Stimulated activated CD8-positive, alpha-beta memory T cell treated with anti-CD3 and anti-CD28 coated beads, Interleukin-4, amount 100 ng/mL, for 4 hours (primary cell): ENCODE measurements around the gene LRRC7.

ENCODE experiments used
- DNase-seq, 2 donors: peaks; one replicate each; pipeline ENCODE4 v3.0.0-alpha.2; 2020; ENCODE audit warnings: low read depth in 2 of 2, low spot score in 1 of 2

LRRC7 gene

DNA sequence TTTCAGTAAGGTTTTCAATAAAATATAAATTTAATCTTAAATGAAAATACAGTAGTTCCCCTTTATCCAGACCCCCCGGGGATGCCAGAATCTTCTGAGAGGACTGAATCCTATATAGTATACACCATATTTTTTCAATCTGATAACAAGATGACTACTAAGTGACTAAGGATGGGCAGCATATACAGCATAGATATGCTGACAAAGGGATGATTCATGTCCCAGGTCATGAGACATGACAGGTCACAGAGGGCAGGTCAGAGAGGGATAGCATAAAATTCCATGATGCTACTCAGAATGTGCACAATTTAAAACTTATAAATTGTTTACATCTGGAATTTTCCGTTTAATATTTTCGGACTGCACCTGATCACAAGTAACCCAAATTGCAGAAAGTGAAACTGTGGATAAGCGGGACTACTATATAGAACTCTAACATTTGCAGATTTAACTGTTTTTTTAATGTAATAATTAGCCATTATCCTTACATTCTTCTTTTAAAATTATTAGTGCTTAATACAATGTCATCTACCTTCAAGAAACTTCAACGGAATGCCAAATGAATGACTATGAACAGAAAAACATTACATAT lies 588.9 kb downstream of the LRRC7 start:
- no peak for DNase-seq

DNA sequence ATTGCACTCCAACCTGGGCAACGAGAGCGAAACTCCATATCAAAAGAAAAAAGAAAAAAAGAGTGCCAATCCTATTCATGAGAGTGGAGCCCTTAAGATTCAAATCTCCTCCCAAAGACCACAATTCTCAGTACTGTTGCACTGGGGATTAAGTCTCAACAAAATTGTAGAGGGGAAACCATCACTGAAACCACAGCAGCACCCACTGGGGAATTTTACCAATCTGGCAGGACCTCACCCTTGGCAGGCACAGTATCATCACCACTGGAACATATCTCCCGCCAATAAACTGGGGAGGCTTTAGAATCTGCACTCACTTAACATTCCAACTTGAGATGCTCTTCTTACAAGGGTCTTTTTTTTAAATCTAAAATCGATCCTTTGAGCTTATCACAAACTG lies 596.6 kb downstream of the LRRC7 start:
- DNase-seq: no peak

DNA sequence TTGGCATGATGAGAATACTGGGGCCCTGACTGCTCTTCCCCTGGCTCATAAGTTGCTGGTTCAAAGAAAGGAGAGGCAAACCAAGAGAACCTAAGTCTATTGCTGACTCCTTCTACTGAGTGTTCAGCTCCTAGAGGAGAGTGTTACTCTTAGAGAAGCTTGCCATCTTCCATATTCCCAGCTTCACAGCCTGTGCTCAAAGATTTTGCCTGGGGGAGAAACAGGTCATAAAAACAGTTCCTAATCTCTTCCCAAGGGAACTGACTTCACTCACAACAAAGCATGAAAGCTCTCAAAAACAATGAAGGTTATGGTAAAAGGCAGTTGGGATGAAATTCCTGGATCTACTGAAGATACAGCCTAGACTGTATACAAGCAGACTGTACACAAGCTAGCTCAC lies 600.6 kb downstream of the LRRC7 start:
- DNase-seq: no peak

DNA sequence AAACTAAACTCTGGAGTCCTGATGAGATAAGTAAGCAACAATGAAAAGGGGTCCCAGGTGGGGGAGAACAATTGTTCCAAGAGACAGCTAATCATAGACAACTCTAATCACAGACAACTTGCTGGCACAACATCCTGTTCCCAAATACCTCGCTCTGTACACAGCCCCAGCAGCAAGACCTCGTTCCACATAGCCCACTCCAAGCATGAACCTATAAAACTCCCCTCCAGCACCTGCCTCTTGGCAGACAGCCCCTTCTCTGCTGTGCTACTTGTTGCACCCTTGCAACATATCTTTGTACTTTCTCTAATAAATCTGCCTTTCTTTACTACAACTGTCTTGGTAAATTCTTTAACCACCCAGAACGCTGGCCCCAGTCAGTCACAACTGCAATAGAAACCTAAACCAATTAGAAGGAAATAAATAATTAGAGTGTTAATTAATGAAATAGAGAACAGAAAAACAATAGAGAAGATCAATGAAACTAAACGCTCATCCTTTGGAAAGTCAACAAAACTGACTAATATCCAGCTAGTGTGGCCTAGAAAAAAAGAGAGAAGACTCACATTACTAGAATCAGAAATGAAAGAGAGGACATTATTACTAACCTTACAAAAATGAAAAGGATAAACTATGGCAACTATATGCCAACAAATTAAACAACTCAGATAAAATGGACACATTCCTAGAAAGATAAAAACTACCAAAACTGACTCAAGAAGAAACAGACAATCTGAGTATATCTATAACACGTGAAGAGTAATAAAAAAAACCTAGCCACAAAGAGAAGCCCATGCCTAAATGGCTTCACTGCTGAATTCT lies 601.5 kb downstream of the LRRC7 start:
- no peak for DNase-seq

DNA sequence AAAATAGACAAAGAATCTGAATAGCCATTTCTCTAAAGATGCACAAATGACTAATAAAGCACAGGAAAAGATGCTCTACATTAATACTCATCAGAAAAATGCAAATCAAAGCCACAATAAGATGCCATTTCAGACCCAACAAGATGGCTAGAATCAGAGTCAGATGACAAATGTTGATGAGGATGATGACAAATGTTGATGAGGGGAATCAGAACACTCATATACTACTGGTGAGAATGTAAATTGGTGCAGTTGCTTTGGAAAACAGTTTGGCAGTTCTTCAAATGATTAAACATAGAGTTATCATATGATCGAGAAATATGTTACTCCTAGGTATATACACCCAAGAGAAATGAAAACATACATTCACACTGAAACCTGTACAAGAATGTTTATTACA lies 603.8 kb downstream of the LRRC7 start:
- DNase-seq: no peak
